PC-3 (cell line): Measurements from ENCODE around the gene LRWD1. TPM values are rescaled to one million over a fixed set of nuclear protein-coding genes. Genes with fewer than 3 reads are reported as not detected.
A peak's percentile ranks its signal among the peaks of the same experiment; 100 is the strongest.

ENCODE experiments used
- ATAC-seq: fragments of 200-7000 bp; cut with Tn5 transposase; 2 replicates; pipeline ENCODE4 v1.9.1; 2020; ENCODE audit warnings: mild to moderate bottlenecking, moderate library complexity
- BruUV-seq: library from RNA; stranded (reverse); fragments of 400-500 nt; replicated peaks from 2 replicates; lab custom pipeline; 2021; lab: Mats Ljungman, UMichigan
- CTCF ChIA-PET: fragments of 300-600 bp; sonication (Branson Sonifier 250); formaldehyde crosslinking; loops from one replicate; lab custom pipeline; 2022; ENCODE audit warnings: antibody characterized with exemption; lab: Charles Lee
- POLR2A ChIA-PET: fragments of 300-600 bp; sonication (Branson Sonifier 250); formaldehyde crosslinking; loops from one replicate; lab custom pipeline; 2022; ENCODE audit warnings: antibody characterized with exemption; ENCODE audit not compliant: unreplicated experiment; lab: Charles Lee
- DNase-seq: peaks from one replicate; pipeline ENCODE4 v3.0.0-alpha.2; 2015
- H2AFZ ChIP-seq: fragments of 300-600 bp; sonication (generic); 2 replicates; pipeline ENCODE4 v1.6.0; 2016; ENCODE audit warnings: antibody characterized with exemption, low read length
- H3F3A ChIP-seq: fragments of 300-600 bp; sonication (generic); one replicate; pipeline ENCODE4 v1.6.0; 2017; ENCODE audit warnings: antibody characterized with exemption, low read length, control low read depth, mild to moderate bottlenecking; ENCODE audit not compliant: unreplicated experiment
- H3K27ac ChIP-seq: fragments of 300-600 bp; sonication (generic); 2 replicates; pipeline ENCODE4 v1.5.1; 2016; ENCODE audit warnings: mild to moderate bottlenecking, low read length
- H3K27me3 ChIP-seq: fragments of 300-600 bp; sonication (generic); 2 replicates; pipeline ENCODE4 v1.6.1; 2016; ENCODE audit warnings: low read length, mixed read lengths
- H3K36me3 ChIP-seq: fragments of 300-600 bp; sonication (generic); 2 replicates; pipeline ENCODE4 v1.6.1; 2016; ENCODE audit warnings: low read depth, mixed run types, low read length, mixed read lengths
- H3K4me1 ChIP-seq: fragments of 300-600 bp; sonication (generic); 2 replicates; pipeline ENCODE4 v1.5.1; 2016; ENCODE audit warnings: low read length; ENCODE audit not compliant: insufficient read depth
- H3K4me2 ChIP-seq: fragments of 300-600 bp; sonication (generic); 2 replicates; pipeline ENCODE4 v1.6.0; 2016; ENCODE audit warnings: low read length
- H3K4me3 ChIP-seq: fragments of 300-600 bp; sonication (generic); 2 replicates; pipeline ENCODE4 v1.5.1; 2016; ENCODE audit warnings: mild to moderate bottlenecking, low read length, mixed read lengths
- H3K79me2 ChIP-seq: fragments of 300-600 bp; sonication (generic); 2 replicates; pipeline ENCODE4 v1.6.1; 2017; ENCODE audit warnings: low read length, mixed read lengths
- H3K9ac ChIP-seq: fragments of 300-600 bp; sonication (generic); 2 replicates; pipeline ENCODE4 v1.6.0; 2016; ENCODE audit warnings: mild to moderate bottlenecking, low read length
- H3K9me2 ChIP-seq: fragments of 300-600 bp; sonication (generic); replicated peaks from 2 replicates; pipeline ENCODE4 v1.6.1; 2016; ENCODE audit warnings: mixed run types, low read length, mixed read lengths
- H3K9me3 ChIP-seq: fragments of 300-600 bp; sonication (generic); 2 replicates; pipeline ENCODE4 v1.6.1; 2016; ENCODE audit warnings: low read length, mixed read lengths
- H4K20me1 ChIP-seq: fragments of 300-600 bp; sonication (generic); 2 replicates; pipeline ENCODE4 v1.6.1; 2016; ENCODE audit warnings: low read length, mixed read lengths
- EZH2 ChIP-seq: fragments of 300-600 bp; sonication (generic); IDR thresholded peaks from one replicate; pipeline ENCODE4 v1.6.1; 2017; ENCODE audit warnings: antibody characterized with exemption, mild to moderate bottlenecking, low read length; ENCODE audit not compliant: unreplicated experiment
- EZH2phosphoT487 ChIP-seq: fragments of 300-600 bp; sonication (generic); IDR thresholded peaks from 2 replicates; pipeline ENCODE4 v1.6.1; 2018; ENCODE audit warnings: mild to moderate bottlenecking, antibody characterized with exemption, low read length, borderline replicate concordance
- intact Hi-C: fragments of 100-400 bp; cut with micrococcal nuclease; formaldehyde crosslinking; loops from 2 replicates; pipeline ENCODE4 v1.9.0; 2023
- total RNA-seq: library from RNA; depleted of rRNA; stranded (reverse); fragments of >200 nt; gene quantifications from 2 replicates; pipeline ENCODE4 v1.2.3, GENCODE V29; 2014
- TF ChIP-seq, protein P1 (sequence below): fragments of 300-600 bp; sonication (generic); conservative IDR thresholded peaks from 2 replicates; pipeline ENCODE4 v1.5.1; 2017; ENCODE audit warnings: antibody characterized with exemption, low read depth, mild to moderate bottlenecking, low read length

The LRWD1 gene
- total RNA-seq, 1 experiment from 2014 or later = 41.8 TPM

GRCh38 chr7:102445674-102446071 is 19.1 kb upstream of the LRWD1 start:
- POLR2A ChIA-PET = no interaction called here
- TF ChIP-seq EZH2 (no peak), EZH2phosphoT487 (no peak)
- TF ChIP-seq, protein P1, sequence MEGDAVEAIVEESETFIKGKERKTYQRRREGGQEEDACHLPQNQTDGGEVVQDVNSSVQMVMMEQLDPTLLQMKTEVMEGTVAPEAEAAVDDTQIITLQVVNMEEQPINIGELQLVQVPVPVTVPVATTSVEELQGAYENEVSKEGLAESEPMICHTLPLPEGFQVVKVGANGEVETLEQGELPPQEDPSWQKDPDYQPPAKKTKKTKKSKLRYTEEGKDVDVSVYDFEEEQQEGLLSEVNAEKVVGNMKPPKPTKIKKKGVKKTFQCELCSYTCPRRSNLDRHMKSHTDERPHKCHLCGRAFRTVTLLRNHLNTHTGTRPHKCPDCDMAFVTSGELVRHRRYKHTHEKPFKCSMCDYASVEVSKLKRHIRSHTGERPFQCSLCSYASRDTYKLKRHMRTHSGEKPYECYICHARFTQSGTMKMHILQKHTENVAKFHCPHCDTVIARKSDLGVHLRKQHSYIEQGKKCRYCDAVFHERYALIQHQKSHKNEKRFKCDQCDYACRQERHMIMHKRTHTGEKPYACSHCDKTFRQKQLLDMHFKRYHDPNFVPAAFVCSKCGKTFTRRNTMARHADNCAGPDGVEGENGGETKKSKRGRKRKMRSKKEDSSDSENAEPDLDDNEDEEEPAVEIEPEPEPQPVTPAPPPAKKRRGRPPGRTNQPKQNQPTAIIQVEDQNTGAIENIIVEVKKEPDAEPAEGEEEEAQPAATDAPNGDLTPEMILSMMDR = no peak
- Histone ChIP-seq H3K4me2 (no peak overlapping the region), H3K79me2 (no peaks in the 10 kb centered on the region), H4K20me1 (no peaks in the 10 kb centered on the region), H3F3A (no peaks in the 10 kb centered on the region), H3K27me3 (no peaks in the 10 kb centered on the region), H3K9me2 (no peaks in the 10 kb centered on the region), H3K27ac (no peak overlapping the region), H2AFZ (no peak overlapping the region), H3K4me1 (peaks cover 6% of the 10 kb centered on the region), H3K9ac (no peak overlapping the region), H3K4me3 (no peak overlapping the region), H3K36me3 (no peaks in the 10 kb centered on the region), H3K9me3 (no peaks in the 10 kb centered on the region)
- no peak for DNase-seq
- CTCF ChIA-PET = no interaction called here
- no TSS peak for BruUV-seq
- intact Hi-C loops = no loop called here
- ATAC-seq = no peak

GRCh38 chr7:102446387-102447156 is 18.2 kb upstream of the LRWD1 start:
- H3F3A ChIP-seq = no peaks in the 10 kb centered on the region
- no peak for TF ChIP-seq EZH2
- TF ChIP-seq, protein P1 = no peak
- no peak for TF ChIP-seq EZH2phosphoT487
- H3K9ac ChIP-seq = no peak overlapping the region
- H3K9me3 ChIP-seq = no peaks in the 10 kb centered on the region
- no peaks in the 10 kb centered on the region for H3K27me3 ChIP-seq
- ChIA-PET POLR2A (no interaction called here), CTCF (no interaction called here)
- ATAC-seq = no peak
- no peak overlapping the region for H3K4me3 ChIP-seq
- H3K9me2 ChIP-seq = no peaks in the 10 kb centered on the region
- peaks cover 5% of the 10 kb centered on the region; the same call in 1 of the 2 replicates for H3K4me1 ChIP-seq
- no peak for DNase-seq
- no peak overlapping the region for H3K4me2 ChIP-seq
- no peaks in the 10 kb centered on the region for H4K20me1 ChIP-seq
- H3K79me2 ChIP-seq = no peaks in the 10 kb centered on the region
- H3K36me3 ChIP-seq = no peaks in the 10 kb centered on the region
- no peak overlapping the region for H2AFZ ChIP-seq
- intact Hi-C loops = no loop called here
- BruUV-seq = no TSS peak
- H3K27ac ChIP-seq = no peak overlapping the region

- ChIA-PET CTCF (no interaction called here), POLR2A (no interaction called here)
- Histone ChIP-seq H2AFZ (no peak overlapping the region), H3F3A (no peaks in the 10 kb centered on the region), H3K4me3 (no peak overlapping the region), H3K9me3 (no peaks in the 10 kb centered on the region), H3K4me2 (no peak overlapping the region), H3K27me3 (no peaks in the 10 kb centered on the region), H3K9me2 (no peaks in the 10 kb centered on the region), H3K36me3 (no peaks in the 10 kb centered on the region), H4K20me1 (no peaks in the 10 kb centered on the region), H3K27ac (no peak overlapping the region), H3K79me2 (no peaks in the 10 kb centered on the region), H3K4me1 (peaks cover 5% of the 10 kb centered on the region; the same call in 1 of the 2 replicates), H3K9ac (no peak overlapping the region)
- TF ChIP-seq EZH2 (no peak), EZH2phosphoT487 (no peak)
- TF ChIP-seq, protein P1 = no peak
- TSS peak; percentile 12 for BruUV-seq
- no peak for DNase-seq
- intact Hi-C loops = no loop called here
- no peak for ATAC-seq
These were observed 17.5 kb upstream of the LRWD1 start for GRCh38 chr7:102447311-102447710.
